OCI-LY7 (cell line): ENCODE results near the gene SKA3. TPM values are rescaled to one million over a fixed set of nuclear protein-coding genes. Genes with fewer than 3 reads are reported as not detected.
A peak's percentile ranks its signal among the peaks of the same experiment; 100 is the strongest.
"Not testable (repeated sequence)": the region's sequence is repeated elsewhere in the genome, so short reads cannot be mapped to it uniquely, and the experiment has no call there.

Experiments used
- BruUV-seq: library from RNA; stranded (reverse); fragments of 400-500 nt; replicated peaks from 2 replicates; lab custom pipeline; 2021; lab: Mats Ljungman, UMichigan
- CTCF ChIA-PET: fragments of 300-600 bp; sonication (Branson Sonifier 250); formaldehyde crosslinking; loops from one replicate; lab custom pipeline; 2022; ENCODE audit warnings: antibody characterized with exemption; ENCODE audit not compliant: unreplicated experiment; lab: Charles Lee
- POLR2A ChIA-PET: fragments of 300-600 bp; sonication (Branson Sonifier 250); formaldehyde crosslinking; loops from one replicate; lab custom pipeline; 2022; ENCODE audit warnings: antibody characterized with exemption; lab: Charles Lee
- DNase-seq: peaks from one replicate; pipeline ENCODE4 v3.0.0-alpha.2; 2015; ENCODE audit warnings: low spot score
- H2AFZ ChIP-seq: fragments of 200-600 bp; sonication (generic), shearing (Covaris generic); 2 replicates; pipeline ENCODE4 v1.6.1; 2014; ENCODE audit warnings: mild to moderate bottlenecking, antibody characterized with exemption, low read length, moderate library complexity
- H3K27ac ChIP-seq: fragments of 200-600 bp; sonication (generic); 2 replicates; pipeline ENCODE4 v1.5.1; 2014; ENCODE audit warnings: mixed run types, low read depth, mild to moderate bottlenecking, moderate library complexity, low read length, inconsistent platforms; ENCODE audit not compliant: poor library complexity, severe bottlenecking
- H3K36me3 ChIP-seq: fragments of 200-600 bp; sonication (generic); 2 replicates; pipeline ENCODE4 v1.6.1; 2014; ENCODE audit warnings: mild to moderate bottlenecking, antibody characterized with exemption, low read length, moderate library complexity, mixed read lengths; ENCODE audit not compliant: insufficient read depth
- H3K4me1 ChIP-seq: fragments of 200-600 bp; sonication (generic); 2 replicates; pipeline ENCODE4 v1.5.1; 2014; ENCODE audit warnings: mild to moderate bottlenecking, low read length; ENCODE audit not compliant: insufficient read depth, poor library complexity, severe bottlenecking
- H3K4me2 ChIP-seq: fragments of 200-600 bp; sonication (generic); 2 replicates; pipeline ENCODE4 v1.6.1; 2014; ENCODE audit warnings: mild to moderate bottlenecking, low read length
- H3K4me3 ChIP-seq: fragments of 200-600 bp; sonication (generic); 2 replicates; pipeline ENCODE4 v1.5.1; 2014; ENCODE audit warnings: mild to moderate bottlenecking, low read depth, low read length; ENCODE audit not compliant: poor library complexity, severe bottlenecking
- H3K79me2 ChIP-seq: fragments of 200-600 bp; sonication (generic); 2 replicates; pipeline ENCODE4 v1.6.1; 2016; ENCODE audit warnings: low read depth, mild to moderate bottlenecking, low read length, moderate library complexity, mixed read lengths; ENCODE audit not compliant: insufficient read depth
- H3K9me2 ChIP-seq: fragments of 200-600 bp; sonication (generic); 2 replicates; pipeline ENCODE4 v1.6.1; 2016; ENCODE audit warnings: mild to moderate bottlenecking, low read length, mixed read lengths; ENCODE audit not compliant: insufficient read depth
- H3K9me3 ChIP-seq: fragments of 200-600 bp; sonication (generic); 2 replicates; pipeline ENCODE4 v1.6.1; 2014; ENCODE audit warnings: mild to moderate bottlenecking, mixed run types, low read length, mixed read lengths
- H4K20me1 ChIP-seq: fragments of 200-600 bp; sonication (generic); 2 replicates; pipeline ENCODE4 v1.6.1; 2014; ENCODE audit warnings: mild to moderate bottlenecking, antibody characterized with exemption, low read length, moderate library complexity, mixed read lengths; ENCODE audit not compliant: insufficient read depth
- EZH2phosphoT487 ChIP-seq: fragments of 200-600 bp; sonication (generic); IDR thresholded peaks from 2 replicates; pipeline ENCODE4 v1.6.1; 2018; ENCODE audit warnings: low read depth, borderline replicate concordance, mild to moderate bottlenecking, mixed run types, antibody characterized with exemption, low read length, moderate library complexity, mixed read lengths
- intact Hi-C: fragments of 100-400 bp; cut with micrococcal nuclease; formaldehyde crosslinking; loops from one replicate; pipeline ENCODE4 v1.10.0; 2022; ENCODE audit not compliant: unreplicated experiment
- total RNA-seq, 2 experiments: library from RNA; depleted of rRNA in 1 of 2; stranded (reverse); fragments of >200 nt in 1 of 2; shearing (Covaris generic) in 1 of 2; gene quantifications; 2 replicates each; pipeline ENCODE4 v1.2.3, GENCODE V29; 2014 to 2022
- TF ChIP-seq, protein P1 (sequence below): fragments of 200-600 bp; sonication (generic); conservative IDR thresholded peaks from 2 replicates; pipeline ENCODE4 v1.5.1; 2014; ENCODE audit warnings: mild to moderate bottlenecking, antibody characterized with exemption, low read length, moderate library complexity, mixed read lengths

Gene SKA3
- total RNA-seq, 2 experiments from 2014 or later, result 34.4 to 42.4 TPM

GRCh38 chr13:21139374-21139773, 37.0 kb downstream of the SKA3 start:
- ChIA-PET POLR2A (interaction anchor here (0.6 to 3.0 kb wide), 2 partner anchors 37 to 41 kb away, joined by 3 to 13 read pairs; partner anchors contain the start of genes MRPL57 and SKA3), CTCF (no interaction called here)
- intact Hi-C loops, result no loop called here
- H3K79me2 ChIP-seq, result peaks cover 39% of the 10 kb centered on the region
- peaks cover 16% of the 10 kb centered on the region for H4K20me1 ChIP-seq
- no peak for TF ChIP-seq EZH2phosphoT487
- TF ChIP-seq, protein P1, sequence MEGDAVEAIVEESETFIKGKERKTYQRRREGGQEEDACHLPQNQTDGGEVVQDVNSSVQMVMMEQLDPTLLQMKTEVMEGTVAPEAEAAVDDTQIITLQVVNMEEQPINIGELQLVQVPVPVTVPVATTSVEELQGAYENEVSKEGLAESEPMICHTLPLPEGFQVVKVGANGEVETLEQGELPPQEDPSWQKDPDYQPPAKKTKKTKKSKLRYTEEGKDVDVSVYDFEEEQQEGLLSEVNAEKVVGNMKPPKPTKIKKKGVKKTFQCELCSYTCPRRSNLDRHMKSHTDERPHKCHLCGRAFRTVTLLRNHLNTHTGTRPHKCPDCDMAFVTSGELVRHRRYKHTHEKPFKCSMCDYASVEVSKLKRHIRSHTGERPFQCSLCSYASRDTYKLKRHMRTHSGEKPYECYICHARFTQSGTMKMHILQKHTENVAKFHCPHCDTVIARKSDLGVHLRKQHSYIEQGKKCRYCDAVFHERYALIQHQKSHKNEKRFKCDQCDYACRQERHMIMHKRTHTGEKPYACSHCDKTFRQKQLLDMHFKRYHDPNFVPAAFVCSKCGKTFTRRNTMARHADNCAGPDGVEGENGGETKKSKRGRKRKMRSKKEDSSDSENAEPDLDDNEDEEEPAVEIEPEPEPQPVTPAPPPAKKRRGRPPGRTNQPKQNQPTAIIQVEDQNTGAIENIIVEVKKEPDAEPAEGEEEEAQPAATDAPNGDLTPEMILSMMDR, result no peak
- BruUV-seq, result no TSS peak
- peaks cover 34% of the 10 kb centered on the region for H3K36me3 ChIP-seq
- H3K4me2 ChIP-seq, result peak overlapping the region; percentile 84
- peak; percentile 23 for DNase-seq
- H3K4me1 ChIP-seq, result peaks cover 23% of the 10 kb centered on the region
- H3K4me3 ChIP-seq, result peak overlapping the region; percentile 99
- no peaks in the 10 kb centered on the region for H3K9me3 ChIP-seq
- peak overlapping the region; percentile 88 for H2AFZ ChIP-seq
- no peaks in the 10 kb centered on the region for H3K9me2 ChIP-seq
- H3K27ac ChIP-seq, result peak overlapping the region; percentile 84

DNA sequence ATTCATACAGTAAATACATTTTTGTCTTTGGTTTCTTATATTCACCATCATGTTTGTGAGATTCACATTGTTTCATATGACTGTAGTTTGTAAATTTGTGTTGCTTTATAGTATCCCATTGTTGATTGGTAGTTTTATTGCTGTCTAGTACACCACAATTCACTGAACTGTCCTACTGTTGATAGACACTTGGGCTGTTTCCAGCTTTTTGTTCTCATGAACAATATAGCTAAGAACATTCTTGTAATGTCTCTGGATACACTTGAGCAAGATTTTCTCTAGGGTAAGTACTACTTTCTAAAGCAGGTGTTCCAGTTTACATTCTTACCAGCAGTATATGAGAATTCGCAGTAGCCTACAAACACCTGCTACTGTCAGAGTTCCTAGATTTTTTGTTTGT, 37.8 kb downstream of the SKA3 start:
- Histone ChIP-seq H3K9me2 (no peaks in the 10 kb centered on the region), H3K36me3 (peaks cover 27% of the 10 kb centered on the region), H3K27ac (no peak overlapping the region), H3K9me3 (no peaks in the 10 kb centered on the region), H3K4me3 (no peak overlapping the region), H4K20me1 (peaks cover 16% of the 10 kb centered on the region), H3K4me1 (peaks cover 20% of the 10 kb centered on the region), H3K4me2 (no peak overlapping the region), H2AFZ (peak overlapping the region; percentile 88; the same call in 1 of the 2 replicates), H3K79me2 (peaks cover 31% of the 10 kb centered on the region)
- intact Hi-C loops, result no loop called here
- BruUV-seq, result no TSS peak
- CTCF ChIA-PET, result no interaction called here
- DNase-seq, result no peak
- POLR2A ChIA-PET, result interaction anchor here (0.6 to 3.0 kb wide), 2 partner anchors 29 to 38 kb away, joined by 7 to 13 read pairs; partner anchors contain the start of genes MRPL57 and SKA3
- no peak for TF ChIP-seq EZH2phosphoT487
- TF ChIP-seq, protein P1, result no peak

GRCh38 chr13:21137696-21138095, 38.7 kb downstream of the SKA3 start:
- DNase-seq, result no peak
- Histone ChIP-seq H3K4me3 (no peak overlapping the region), H3K4me2 (no peak overlapping the region), H3K9me2 (no peaks in the 10 kb centered on the region), H3K9me3 (no peaks in the 10 kb centered on the region), H3K27ac (no peak overlapping the region), H3K36me3 (peaks cover 18% of the 10 kb centered on the region), H3K4me1 (peaks cover 11% of the 10 kb centered on the region), H3K79me2 (peaks cover 23% of the 10 kb centered on the region), H4K20me1 (peaks cover 11% of the 10 kb centered on the region), H2AFZ (no peak overlapping the region)
- no TSS peak for BruUV-seq
- CTCF ChIA-PET, result no interaction called here
- intact Hi-C loops, result no loop called here
- POLR2A ChIA-PET, result interaction anchor here (0.6 to 3.0 kb wide), 3 partner anchors 39 to 326 kb away, joined by 3 to 13 read pairs (median 6); partner anchors contain the start of genes MRPL57 and SKA3
- TF ChIP-seq, protein P1, result no peak
- TF ChIP-seq EZH2phosphoT487, result no peak

DNA sequence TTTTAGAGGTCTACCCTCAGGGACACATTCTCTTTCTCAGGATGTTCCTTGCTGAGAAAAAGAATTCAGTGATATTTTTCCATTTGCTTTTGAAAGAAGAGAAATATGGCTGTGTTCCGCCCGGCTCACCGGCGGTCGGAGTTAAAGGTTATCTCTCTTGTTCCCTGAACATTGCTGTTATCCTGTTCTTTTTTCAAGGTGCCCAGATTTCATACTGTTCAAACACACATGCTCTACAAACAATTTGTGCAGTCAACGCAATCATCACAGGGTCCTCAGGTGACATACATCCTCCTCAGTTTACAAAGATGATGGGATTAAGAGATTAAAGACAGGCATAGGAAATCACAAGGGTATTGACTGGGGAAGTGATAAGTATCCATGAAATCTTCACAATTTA, 40.5 kb downstream of the SKA3 start:
- H2AFZ ChIP-seq, H3K4me2 ChIP-seq, H3K4me3 ChIP-seq, H4K20me1 ChIP-seq, intact Hi-C loops, H3K9me3 ChIP-seq, H3K4me1 ChIP-seq, H3K36me3 ChIP-seq, H3K27ac ChIP-seq, BruUV-seq, H3K79me2 ChIP-seq, CTCF ChIA-PET, DNase-seq, H3K9me2 ChIP-seq, POLR2A ChIA-PET: not testable (repeated sequence)
